Left lung (tissue), 10 donors: ENCODE data around the gene PSMC6. TPM values are rescaled to one million over a fixed set of nuclear protein-coding genes. Genes with fewer than 3 reads are reported as not detected.

Experiments used
- ATAC-seq: fragments of 200-7000 bp; cut with Tn5 transposase; one replicate; pipeline ENCODE4 v1.9.1; 2020; ENCODE audit warnings: moderate library complexity
- DNase-seq, 4 donors: peaks; one replicate each; pipeline ENCODE4 v3.0.0-alpha.2; 2013 to 2020
- H3K27ac ChIP-seq, 2 donors: fragments of 200-600 bp; sonication (generic) in 1 of 2; one replicate each; pipeline versions ENCODE4 v1.5.0 to v1.8.0; 2020 to 2021
- H3K27me3 ChIP-seq, 2 donors: fragments of 200-600 bp; sonication (generic) in 1 of 2; one replicate each; pipeline versions ENCODE4 v1.5.0 to v1.8.0; 2020 to 2021
- H3K36me3 ChIP-seq, 2 donors: fragments of 200-600 bp; sonication (generic) in 1 of 2; one replicate each; pipeline versions ENCODE4 v1.5.0 to v1.8.0; 2020 to 2021
- H3K4me1 ChIP-seq, 2 donors: fragments of 200-600 bp; one replicate each; pipeline ENCODE4 v1.8.0; 2021
- H3K4me3 ChIP-seq, 2 donors: fragments of 200-600 bp; sonication (generic) in 1 of 2; one replicate each; pipeline versions ENCODE4 v1.5.0 to v1.8.0; 2020 to 2021; ENCODE audit warnings: mild to moderate bottlenecking in 1 of 2
- H3K9me3 ChIP-seq, 2 donors: fragments of 200-600 bp; sonication (generic) in 1 of 2; one replicate each; pipeline versions ENCODE4 v1.5.0 to v1.8.0; 2020 to 2021
- intact Hi-C, 2 donors: fragments of 100-400 bp; cut with DNase I; formaldehyde crosslinking; loops; one replicate each; pipeline versions ENCODE4 v1.11.2 to v1.14.2; 2022
- polyA plus RNA-seq, 6 donors: library from polyadenylated mRNA; unstranded; fragments of 120-200 nt; gene quantifications; one replicate each; pipeline ENCODE4 v1.2.1, GENCODE V29; 2013; ENCODE audit not compliant: insufficient read length in 6 of 6
- total RNA-seq, 2 donors: library from RNA; stranded (reverse); fragmentation: NEBNext Ultra II Directional; extraction: Animal tissue kit (Norgen Biotek cat#: 25700); gene quantifications; one replicate each; pipeline ENCODE4 v1.2.1, GENCODE V29; 2021
- TF ChIP-seq, protein P1 (sequence below), 2 donors: fragments of 200-600 bp; sonication (generic) in 1 of 2; IDR thresholded peaks; one replicate each; pipeline versions ENCODE4 v1.5.0 to v1.8.0; 2021; ENCODE audit warnings: antibody characterized with exemption in 2 of 2
- donor health status: DM: no; HTN: yes; CAD: no.
- donor health status: DM: no; HTN: no; CAD: no.

PSMC6 gene
- total and polyA plus RNA-seq, 8 donors, result 68.5 to 188 (median 156) TPM

DNA sequence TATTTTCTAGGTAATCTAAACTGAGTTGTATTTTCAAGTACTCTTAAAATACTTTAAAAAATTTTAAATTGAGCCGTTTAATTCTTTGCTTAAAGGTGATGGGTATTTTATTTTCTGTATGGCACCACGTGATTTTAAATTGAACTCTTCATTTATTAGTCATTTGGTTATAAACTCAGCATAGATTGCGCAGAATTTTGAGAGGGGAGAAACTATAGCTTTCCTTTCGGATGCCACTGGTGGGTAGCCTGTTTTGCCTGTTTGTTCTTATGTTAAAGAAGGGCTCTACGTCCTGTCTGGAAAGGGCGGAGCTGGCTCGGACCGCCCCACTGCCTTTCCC is 22.6 kb downstream of the PSMC6 start:
- H3K9me3 ChIP-seq, result no peaks in the 10 kb centered on the region
- ATAC-seq (no peak), DNase-seq (no peak)
- H3K4me1 ChIP-seq, result peaks cover 3 to 23% of the 10 kb centered on the region in 2 donors
- no peaks in the 10 kb centered on the region for H3K27me3 ChIP-seq
- intact Hi-C loops, result no loop called here
- peaks cover 0 to 43% of the 10 kb centered on the region in 2 donors for H3K36me3 ChIP-seq
- peak overlapping the region in 1 of 2 donors; percentile 83 for H3K27ac ChIP-seq
- TF ChIP-seq, protein P1, sequence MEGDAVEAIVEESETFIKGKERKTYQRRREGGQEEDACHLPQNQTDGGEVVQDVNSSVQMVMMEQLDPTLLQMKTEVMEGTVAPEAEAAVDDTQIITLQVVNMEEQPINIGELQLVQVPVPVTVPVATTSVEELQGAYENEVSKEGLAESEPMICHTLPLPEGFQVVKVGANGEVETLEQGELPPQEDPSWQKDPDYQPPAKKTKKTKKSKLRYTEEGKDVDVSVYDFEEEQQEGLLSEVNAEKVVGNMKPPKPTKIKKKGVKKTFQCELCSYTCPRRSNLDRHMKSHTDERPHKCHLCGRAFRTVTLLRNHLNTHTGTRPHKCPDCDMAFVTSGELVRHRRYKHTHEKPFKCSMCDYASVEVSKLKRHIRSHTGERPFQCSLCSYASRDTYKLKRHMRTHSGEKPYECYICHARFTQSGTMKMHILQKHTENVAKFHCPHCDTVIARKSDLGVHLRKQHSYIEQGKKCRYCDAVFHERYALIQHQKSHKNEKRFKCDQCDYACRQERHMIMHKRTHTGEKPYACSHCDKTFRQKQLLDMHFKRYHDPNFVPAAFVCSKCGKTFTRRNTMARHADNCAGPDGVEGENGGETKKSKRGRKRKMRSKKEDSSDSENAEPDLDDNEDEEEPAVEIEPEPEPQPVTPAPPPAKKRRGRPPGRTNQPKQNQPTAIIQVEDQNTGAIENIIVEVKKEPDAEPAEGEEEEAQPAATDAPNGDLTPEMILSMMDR (IDR thresholded peaks at IDR 0.05), result no peak
- H3K4me3 ChIP-seq, result peak overlapping the region in 1 of 2 donors; percentile 95

DNA sequence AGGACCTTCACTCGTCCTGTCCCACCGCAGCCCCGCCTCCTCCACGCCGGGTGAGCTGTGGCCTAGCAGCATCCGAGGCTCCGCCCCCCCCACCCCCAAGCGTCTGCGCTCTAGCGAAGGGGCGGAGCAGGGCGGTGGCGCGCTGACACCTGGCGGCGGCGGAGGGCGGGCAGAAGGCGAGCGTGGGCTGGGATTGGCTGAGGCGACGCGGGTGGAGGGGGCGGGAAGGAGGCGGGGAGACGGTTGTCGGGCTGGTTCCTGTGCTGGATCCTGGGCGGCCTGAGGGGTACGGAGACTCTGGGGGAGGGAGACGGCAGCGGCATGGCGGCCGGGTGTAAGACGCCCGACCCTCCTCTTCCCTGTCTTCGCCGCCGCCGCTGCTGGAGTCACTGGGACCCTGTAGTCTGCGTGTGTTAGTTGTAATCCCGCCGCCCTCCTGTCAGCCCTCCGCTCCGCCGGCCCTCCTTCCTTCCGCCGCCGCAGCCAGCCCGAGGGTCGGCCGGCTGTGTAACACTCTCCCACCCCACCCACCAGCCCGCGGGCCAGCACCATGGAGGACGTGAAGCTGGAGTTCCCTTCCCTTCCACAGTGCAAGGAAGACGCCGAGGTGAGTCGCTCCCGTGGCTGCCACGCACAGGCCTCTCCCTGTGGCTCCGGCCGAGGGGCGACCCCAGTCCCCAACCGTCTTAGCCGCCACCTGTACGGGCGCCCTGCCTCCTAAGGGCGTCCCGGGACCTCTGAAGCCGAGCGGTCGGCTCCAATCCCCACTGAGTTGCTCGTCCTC is 23.1 kb downstream of the PSMC6 start, which contains the start of gene STYX:
STYX (plus strand) TSS at position 242 of the 784 bp plus-strand sequence; CDS start at position 551, 309 bp downstream.
- TF ChIP-seq, protein P1 (IDR thresholded peaks at IDR 0.05), result peak in 1 of 2 donors; percentile 59
- Histone ChIP-seq H3K27ac (peak within 1 kb of the TSS; percentile 81 to 83), H3K36me3 (peaks cover 0 to 37% of the 10 kb centered on the region in 2 donors), H3K9me3 (no peaks in the 10 kb centered on the region), H3K4me1 (peaks cover 3 to 25% of the 10 kb centered on the region in 2 donors), H3K4me3 (peak within 1 kb of the TSS; percentile 93 to 95), H3K27me3 (no peaks in the 10 kb centered on the region)
- peak; percentile 99 for ATAC-seq
- intact Hi-C loops, result no loop called here
- DNase-seq, result peak; percentile 98 to 100 (median 100)

DNA sequence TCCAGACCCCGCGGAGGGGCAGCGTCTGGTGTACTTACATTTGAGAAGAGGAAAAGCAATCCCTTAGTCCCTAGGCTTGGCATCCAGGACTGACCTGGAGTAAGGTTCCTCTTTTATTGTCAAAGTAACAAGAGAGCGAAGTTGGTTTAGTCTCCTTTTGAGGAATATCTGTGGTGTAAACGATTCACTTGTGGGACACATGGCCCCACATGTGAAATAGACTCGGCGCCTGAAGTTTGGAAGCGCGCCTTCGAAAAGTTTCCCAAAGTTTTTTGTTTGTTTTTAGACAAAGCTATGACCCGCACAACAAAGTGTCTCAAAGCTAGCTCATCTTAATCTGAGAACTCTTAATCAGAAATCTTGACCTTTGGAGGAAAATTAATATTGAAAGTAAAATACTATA is 23.7 kb downstream of the PSMC6 start:
- peaks cover 0 to 31% of the 10 kb centered on the region in 2 donors for H3K36me3 ChIP-seq
- H3K4me1 ChIP-seq, result peaks cover 3 to 31% of the 10 kb centered on the region in 2 donors
- H3K4me3 ChIP-seq, result peak overlapping the region; percentile 93 to 95
- no peak for DNase-seq
- TF ChIP-seq, protein P1 (IDR thresholded peaks at IDR 0.05), result no peak
- peak overlapping the region; percentile 81 to 83 for H3K27ac ChIP-seq
- intact Hi-C loops, result no loop called here
- peak; percentile 18 for ATAC-seq
- no peaks in the 10 kb centered on the region for H3K27me3 ChIP-seq
- H3K9me3 ChIP-seq, result no peaks in the 10 kb centered on the region

DNA sequence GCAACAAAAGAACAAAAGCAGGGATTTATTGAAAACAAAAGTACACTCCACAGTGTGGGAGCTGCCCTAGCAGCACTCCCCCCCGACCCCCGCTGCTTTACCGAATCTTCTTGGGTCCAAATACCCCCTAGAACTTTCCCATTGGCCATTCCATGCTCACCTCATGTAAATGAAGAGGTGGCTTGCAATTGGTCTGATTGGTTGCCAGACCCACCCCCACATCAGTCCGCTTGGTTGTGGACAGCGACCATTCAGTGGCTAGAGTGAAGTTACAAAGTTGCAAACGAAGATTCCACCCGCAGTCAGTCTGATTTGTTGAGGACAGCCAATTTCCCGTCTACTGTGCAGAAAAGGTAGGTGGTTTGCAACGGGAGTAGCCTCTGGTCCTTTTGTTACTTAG is 26.8 kb downstream of the PSMC6 start:
- Histone ChIP-seq H3K4me3 (no peak overlapping the region), H3K27ac (no peak overlapping the region), H3K36me3 (peaks cover 0 to under 1% of the 10 kb centered on the region in 2 donors), H3K27me3 (no peaks in the 10 kb centered on the region), H3K4me1 (peaks cover 5 to 34% of the 10 kb centered on the region in 2 donors), H3K9me3 (no peaks in the 10 kb centered on the region)
- ATAC-seq (no peak), DNase-seq (no peak)
- intact Hi-C loops, result no loop called here
- TF ChIP-seq, protein P1 (IDR thresholded peaks at IDR 0.05), result no peak

DNA sequence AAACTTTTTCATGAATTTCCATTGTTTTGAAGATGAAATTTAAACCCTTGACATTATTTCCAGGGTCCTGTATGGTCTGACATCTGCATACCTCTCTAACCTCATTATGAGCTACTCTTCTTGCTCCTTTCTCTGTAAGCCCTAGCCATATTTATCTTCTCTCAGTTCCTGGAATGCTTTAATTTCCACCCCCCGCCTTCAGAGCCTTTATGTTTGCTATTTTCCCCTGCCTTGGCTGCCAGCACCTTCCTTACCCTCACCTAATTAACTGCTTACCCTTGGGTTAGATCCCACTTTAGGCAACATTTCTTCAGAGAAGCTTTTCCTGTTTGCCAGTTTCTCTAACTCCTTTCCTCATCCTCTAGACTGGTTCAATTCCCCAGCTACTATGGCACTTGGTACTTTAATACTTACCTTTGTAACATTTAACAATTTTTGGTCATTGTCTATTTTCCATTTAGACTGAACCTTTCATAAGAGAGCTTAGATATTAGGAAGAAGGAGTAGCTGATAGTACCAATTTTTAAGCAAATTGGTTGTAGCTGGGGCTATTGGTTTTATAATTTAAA is 29.0 kb downstream of the PSMC6 start:
- TF ChIP-seq, protein P1 (IDR thresholded peaks at IDR 0.05), result no peak
- H3K36me3 ChIP-seq, result peaks cover 0 to 3% of the 10 kb centered on the region in 2 donors
- H3K27ac ChIP-seq, result peak overlapping the region in 1 of 2 donors; percentile 0
- ATAC-seq (no peak), DNase-seq (no peak)
- no peaks in the 10 kb centered on the region for H3K9me3 ChIP-seq
- intact Hi-C loops, result no loop called here
- no peak overlapping the region for H3K4me3 ChIP-seq
- peaks cover 5 to 28% of the 10 kb centered on the region in 2 donors for H3K4me1 ChIP-seq
- no peaks in the 10 kb centered on the region for H3K27me3 ChIP-seq
